T-cell (primary cell): ENCODE measurements around the gene CACTIN. TPM values are rescaled to one million over a fixed set of nuclear protein-coding genes. Genes with fewer than 3 reads are reported as not detected.

ENCODE experiments used
- ATAC-seq, 4 experiments: fragments of 200-7000 bp in 3 of 4; fragments of 150-1000 bp in 1 of 4; cut with Tn5 transposase; replicated peaks in 1 of 4; 1 replicate in 3 of 4; 2 replicates in 1 of 4; pipeline ENCODE4 v1.10.0; 2021; ENCODE audit warnings: moderate library complexity in 3 of 4, mild to moderate bottlenecking in 2 of 4, moderate number of reproducible peaks in 1 of 4
- CTCF ChIA-PET, 2 donors: fragments of 300-600 bp; sonication (Branson Sonifier 250); formaldehyde crosslinking; loops; one replicate each; lab custom pipeline; 2022; ENCODE audit warnings: antibody characterized with exemption in 2 of 2; lab: Charles Lee
- POLR2A ChIA-PET, 2 donors: fragments of 300-600 bp; sonication (Branson Sonifier 250); formaldehyde crosslinking; loops; one replicate each; lab custom pipeline; 2022; ENCODE audit warnings: antibody characterized with exemption in 2 of 2; lab: Charles Lee
- DNase-seq, 35 experiments: peaks; one replicate each; pipeline versions ENCODE4 v3.0.0 to v3.0.0-alpha.2; 2013 to 2023
- H3K27ac ChIP-seq: one replicate; pipeline ENCODE4 v1.5.1; 2013; ENCODE audit warnings: low read length
- H3K27me3 ChIP-seq, 2 experiments: replicated peaks in 1 of 2; 1 replicate in 1 of 2; 2 replicates in 1 of 2; pipeline versions ENCODE4 v1.6.1 to v1.7.0; 2013; ENCODE audit warnings: low read length in 1 of 2, mixed read lengths in 1 of 2; ENCODE audit not compliant: control insufficient read depth in 2 of 2, insufficient read depth in 2 of 2; ENCODE audit errors: extremely low read depth in 1 of 2
- H3K36me3 ChIP-seq, 2 donors: 1 replicate in 1 of 2; 2 replicates in 1 of 2; pipeline versions ENCODE4 v1.6.1 to v1.7.0; 2013; ENCODE audit warnings: low read length in 1 of 2; ENCODE audit not compliant: control insufficient read depth in 2 of 2, insufficient read depth in 1 of 2; ENCODE audit errors: extremely low read depth in 1 of 2
- H3K4me1 ChIP-seq, 2 experiments: 1 replicate in 1 of 2; 2 replicates in 1 of 2; pipeline versions ENCODE4 v1.6.1 to v1.7.0; 2013; ENCODE audit warnings: low read length in 2 of 2, mixed read lengths in 1 of 2; ENCODE audit not compliant: insufficient read depth in 2 of 2, control insufficient read depth in 1 of 2; ENCODE audit errors: extremely low read depth in 1 of 2
- H3K4me3 ChIP-seq, 2 donors: 1 replicate in 1 of 2; 2 replicates in 1 of 2; pipeline versions ENCODE4 v1.5.1 to v1.7.0; 2013; ENCODE audit warnings: mild to moderate bottlenecking in 2 of 2, low read length in 1 of 2, moderate library complexity in 1 of 2; ENCODE audit not compliant: control insufficient read depth in 1 of 2; ENCODE audit errors: extremely low read depth in 1 of 2
- H3K9me3 ChIP-seq: 2 replicates; pipeline ENCODE4 v1.7.0; 2013
- H3K27ac Mint-ChIP-seq, 2 donors: one replicate each; pipeline ENCODE4 v1.8.0; 2020 to 2021; ENCODE audit warnings: mild to moderate bottlenecking in 2 of 2, mixed read lengths in 2 of 2
- H3K27me3 Mint-ChIP-seq, 2 donors: one replicate each; pipeline ENCODE4 v1.8.0; 2021 to 2022; ENCODE audit warnings: mixed read lengths in 2 of 2
- H3K36me3 Mint-ChIP-seq: one replicate; pipeline ENCODE4 v1.8.0; 2021; ENCODE audit warnings: mixed read lengths
- H3K4me1 Mint-ChIP-seq, 3 donors: one replicate each; pipeline ENCODE4 v1.8.0; 2020 to 2022; ENCODE audit warnings: mixed read lengths in 3 of 3, mild to moderate bottlenecking in 1 of 3
- H3K4me3 Mint-ChIP-seq, 3 donors: one replicate each; pipeline ENCODE4 v1.8.0; 2020 to 2022; ENCODE audit warnings: mild to moderate bottlenecking in 3 of 3, mixed read lengths in 3 of 3, moderate library complexity in 3 of 3
- H3K9me3 Mint-ChIP-seq, 3 donors: one replicate each; pipeline ENCODE4 v1.8.0; 2020 to 2022; ENCODE audit warnings: mixed read lengths in 3 of 3
- WGBS: methylation state at CpG from one replicate; pipeline ENCODE4 v1.1.5; 2013; ENCODE audit warnings: missing lambda C conversion rate; ENCODE audit not compliant: insufficient coverage; 5-methylcytosine and 5-hydroxymethylcytosine counted together
- total RNA-seq, 35 experiments: library from RNA in 6 of 35; stranded (reverse) in 6 of 35; fragments of 120-200 nt in 1 of 35; gene quantifications; one replicate each; pipeline versions ENCODE4 v1.2.1 to v1.2.4 and lab custom pipeline; 2013 to 2026

CACTIN gene
- total RNA-seq, 5 donors from 2014 or later (not counting 1 experiment from before 2014, with no cell fraction given) = 25.9 to 59.0 (median 55.8) TPM

- ChIA-PET POLR2A (interaction anchor here in 1 of 2 donors (0.5 kb wide), 1 partner anchor 957 kb away, joined by 3 read pairs; no protein-coding TSS in a partner anchor), CTCF (interaction anchor here in 1 of 2 donors (1.1 kb wide), 1 partner anchor 212 kb away, joined by 3 read pairs; no protein-coding TSS in a partner anchor)
- Histone ChIP-seq H3K9me3 (no peaks in the 10 kb centered on the region), H3K4me1 (no peaks in the 10 kb centered on the region), H3K27ac (no peak overlapping the region), H3K27me3 (peaks cover 0 to 5% of the 10 kb centered on the region in 2 experiments), H3K4me3 (no peak overlapping the region), H3K36me3 (no peaks in the 10 kb centered on the region)
- Mint-ChIP-seq H3K4me3 (no peak overlapping the region), H3K27ac (no peak overlapping the region), H3K4me1 (no peaks in the 10 kb centered on the region), H3K9me3 (no peaks in the 10 kb centered on the region), H3K36me3 (no peaks in the 10 kb centered on the region), H3K27me3 (peaks cover 0 to 2% of the 10 kb centered on the region in 2 donors)
- WGBS = 88% methylated on average over 9 of the region's 9 CpGs
- no peak for DNase-seq
- ATAC-seq = no peak
Observed at GRCh38 chr19:3591876-3592613, 34.5 kb downstream of the CACTIN start.

GRCh38 chr19:3590991-3591659 is 35.5 kb downstream of the CACTIN start:
- Mint-ChIP-seq H3K27ac (peak overlapping the region in 1 of 2 donors; percentile 6), H3K4me1 (no peaks in the 10 kb centered on the region), H3K9me3 (no peaks in the 10 kb centered on the region), H3K36me3 (no peaks in the 10 kb centered on the region), H3K4me3 (no peak overlapping the region), H3K27me3 (peaks cover 0 to 2% of the 10 kb centered on the region in 2 donors)
- DNase-seq (no peak), ATAC-seq (no peak)
- Histone ChIP-seq H3K27me3 (peaks cover 0 to 8% of the 10 kb centered on the region in 2 experiments), H3K4me1 (peaks cover 0 to 3% of the 10 kb centered on the region in 2 experiments), H3K27ac (no peak overlapping the region), H3K36me3 (no peaks in the 10 kb centered on the region), H3K4me3 (no peak overlapping the region), H3K9me3 (no peaks in the 10 kb centered on the region)
- CTCF ChIA-PET = interaction anchor here (0.6 to 1.1 kb wide), 3 partner anchors 46 to 456 kb away, joined by 3 read pairs; no protein-coding TSS in a partner anchor
- POLR2A ChIA-PET = interaction anchor here in 1 of 2 donors (0.5 kb wide), 1 partner anchor 958 kb away, joined by 3 read pairs; no protein-coding TSS in a partner anchor
- WGBS = 81% methylated on average over 8 of the region's 8 CpGs

- Mint-ChIP-seq H3K27ac (no peak overlapping the region), H3K9me3 (no peaks in the 10 kb centered on the region), H3K27me3 (peaks cover 0 to 2% of the 10 kb centered on the region in 2 donors), H3K36me3 (no peaks in the 10 kb centered on the region), H3K4me3 (no peak overlapping the region), H3K4me1 (no peaks in the 10 kb centered on the region)
- Histone ChIP-seq H3K27ac (no peak overlapping the region), H3K36me3 (no peaks in the 10 kb centered on the region), H3K4me3 (no peak overlapping the region), H3K4me1 (peaks cover 3 to 14% of the 10 kb centered on the region in 2 experiments), H3K9me3 (no peaks in the 10 kb centered on the region), H3K27me3 (peaks cover 0 to 17% of the 10 kb centered on the region in 2 experiments)
- CTCF ChIA-PET = no interaction called here
- WGBS = 93% methylated on average over 20 of the region's 22 CpGs
- ATAC-seq (no peak), DNase-seq (no peak)
- POLR2A ChIA-PET = no interaction called here
Observed at GRCh38 chr19:3589949-3590348, 36.6 kb downstream of the CACTIN start.

GRCh38 chr19:3589439-3589838 is 37.2 kb downstream of the CACTIN start:
- POLR2A ChIA-PET = interaction anchor here (0.6 kb wide), 2 partner anchors 34 to 1614 kb away, joined by 3 to 4 read pairs; no protein-coding TSS in a partner anchor

GRCh38 chr19:3586707-3587346 is 39.8 kb downstream of the CACTIN start:
- no peak overlapping the region for H3K4me3 ChIP-seq
- Mint-ChIP-seq H3K9me3 (no peaks in the 10 kb centered on the region), H3K4me1 (no peaks in the 10 kb centered on the region), H3K27ac (no peak overlapping the region), H3K4me3 (no peak overlapping the region), H3K27me3 (no peaks in the 10 kb centered on the region), H3K36me3 (no peaks in the 10 kb centered on the region)
- H3K9me3 ChIP-seq = no peaks in the 10 kb centered on the region
- no peak overlapping the region for H3K27ac ChIP-seq
- H3K27me3 ChIP-seq = peaks cover 0 to 20% of the 10 kb centered on the region in 2 experiments
- no peaks in the 10 kb centered on the region for H3K36me3 ChIP-seq
- ATAC-seq (no peak), DNase-seq (no peak)
- ChIA-PET CTCF (no interaction called here), POLR2A (no interaction called here)
- whole genome bisulfite sequencing = 93% methylated on average over 28 of the region's 31 CpGs
- H3K4me1 ChIP-seq = peaks cover 3 to 14% of the 10 kb centered on the region in 2 experiments

More at GRCh38 chr19:3589439-3589838, 37.2 kb downstream of the CACTIN start:
- WGBS = 94% methylated on average over 6 of the region's 11 CpGs
- Mint-ChIP-seq H3K9me3 (no peaks in the 10 kb centered on the region), H3K4me3 (no peak overlapping the region), H3K27ac (no peak overlapping the region), H3K27me3 (peaks cover 0 to under 1% of the 10 kb centered on the region in 2 donors), H3K4me1 (no peaks in the 10 kb centered on the region), H3K36me3 (no peaks in the 10 kb centered on the region)
- Histone ChIP-seq H3K27ac (no peak overlapping the region), H3K36me3 (no peaks in the 10 kb centered on the region), H3K4me1 (peaks cover 3 to 14% of the 10 kb centered on the region in 2 experiments), H3K4me3 (no peak overlapping the region), H3K9me3 (no peaks in the 10 kb centered on the region), H3K27me3 (peaks cover 0 to 19% of the 10 kb centered on the region in 2 experiments)
- DNase-seq (no peak), ATAC-seq (no peak)
- CTCF ChIA-PET = interaction anchor here in 1 of 2 donors (0.6 kb wide), 1 partner anchor 33 kb away, joined by 3 read pairs; no protein-coding TSS in a partner anchor
